A549 (cell line): ENCODE data around the gene LILRA2.

Experiments used
- CEBPB ChIP-seq, 2 experiments: fragments of >200 bp in 1 of 2; sonication (Bioruptor Twin) in 1 of 2; formaldehyde crosslinking in 1 of 2; IDR thresholded peaks; 2 replicates each; pipeline ENCODE4 v1.6.1; 2012 to 2016
- CTCF ChIP-seq: fragments of >200 bp; sonication (Bioruptor Twin); formaldehyde crosslinking; IDR thresholded peaks from 3 replicates; pipeline ENCODE4 v1.5.1; 2016
- EP300 ChIP-seq, 2 experiments: fragments of >200 bp; sonication (Bioruptor Twin); formaldehyde crosslinking; IDR thresholded peaks; 2 replicates in 1 of 2; 3 replicates in 1 of 2; pipeline ENCODE4 v1.6.1; 2016 to 2017
- JUN ChIP-seq, 2 experiments: fragments of >200 bp; sonication (Bioruptor Twin); formaldehyde crosslinking; IDR thresholded peaks; 2 replicates in 1 of 2; 3 replicates in 1 of 2; pipeline ENCODE4 v1.6.1; 2016 to 2017
- MAZ ChIP-seq: fragments of 150-350 bp; IDR thresholded peaks from 2 replicates; pipeline ENCODE4 v1.6.1; 2014; ENCODE audit warnings: antibody characterized with exemption, low read depth, low read length, borderline replicate concordance
- POLR2AphosphoS2 ChIP-seq: conservative IDR thresholded peaks from 2 replicates; pipeline ENCODE4 v1.6.1; 2012; ENCODE audit warnings: low read length, improper control_type of control experiment, inconsistent platforms

GRCh38 chr19:54616057-54616456 is 42.5 kb downstream of the LILRA2 start:
- TF ChIP-seq CTCF (no peak), EP300 (IDR thresholded peaks at IDR 0.05) (no peak), CEBPB (IDR thresholded peaks at IDR 0.05) (no peak), MAZ (no peak), POLR2AphosphoS2 (no peak), JUN (IDR thresholded peaks at IDR 0.05) (no peak)
